ENCODE data around the gene CCDC197.

- TF ChIP-seq CTCF (IDR thresholded peaks at IDR 0.05; ENCODE audit: insufficient read depth, low read length, poor library complexity, severe bottlenecking) (no peak), EZH2phosphoT487 (conservative IDR thresholded peaks at IDR 0.05; ENCODE audit: low read length) (no peak)
These were observed 14.7 kb upstream of the CCDC197 start for GRCh38 chr14:93982230-93983007.

Measured in SU-DHL-6 (cell line).